ENCODE results near the gene EPB41L2. TPM values are rescaled to one million over a fixed set of nuclear protein-coding genes. Genes with fewer than 3 reads are reported as not detected.

The EPB41L2 gene
- total and polyA plus RNA-seq, 4 experiments from 2014 or later, result 3.3 to 24.3 (median 12.7) TPM

GRCh38 chr6:131070061-131070460 lies 7.0 kb upstream of the EPB41L2 start:
- CTCF ChIA-PET (ENCODE audit: partially characterized antibody), result interaction anchor here (1.0 to 1.2 kb wide), 2 partner anchors 26 to 47 kb away, joined by 3 to 4 read pairs; no protein-coding TSS in a partner anchor
- Histone ChIP-seq H3K36me3 (ENCODE audit: insufficient read depth, low read length) (no peaks in the 10 kb centered on the region), H3K27ac (ENCODE audit: low read depth, low read length) (no peak overlapping the region), H3K4me3 (ENCODE audit: low read length in 2 of 2) (no peak overlapping the region), H3K4me1 (ENCODE audit: insufficient read depth, low read length) (no peaks in the 10 kb centered on the region), H3K9me3 (ENCODE audit: control insufficient read depth in 1 of 2, low read length in 2 of 2) (no peaks in the 10 kb centered on the region), H3K27me3 (ENCODE audit: insufficient read depth, low read length) (no peaks in the 10 kb centered on the region)
- H3K9me3 Mint-ChIP-seq, result peaks cover 0 to 6% (median 0%) of the 10 kb centered on the region in 8 donors
- DNase-seq, result no peak
- intact Hi-C loops (cut with micrococcal nuclease), result no loop called here
- no peak overlapping the region for H3K27ac Mint-ChIP-seq
- H3K36me3 Mint-ChIP-seq, result no peaks in the 10 kb centered on the region
- H3K27me3 Mint-ChIP-seq, result no peaks in the 10 kb centered on the region
- no peaks in the 10 kb centered on the region for H3K4me1 Mint-ChIP-seq
- H3K4me3 Mint-ChIP-seq, result no peak overlapping the region
- POLR2A ChIA-PET (ENCODE audit: partially characterized antibody), result no interaction called here

- peaks cover 3 to 9% (median 6%) of the 10 kb centered on the region in 4 donors for H3K4me1 Mint-ChIP-seq
- H3K9me3 ChIP-seq (ENCODE audit: control insufficient read depth in 1 of 2, low read length in 2 of 2), result no peaks in the 10 kb centered on the region
- ChIA-PET POLR2A (ENCODE audit: partially characterized antibody) (no interaction called here), CTCF (ENCODE audit: partially characterized antibody) (no interaction called here)
- peaks cover 0 to 2% (median 0%) of the 10 kb centered on the region in 8 donors for H3K9me3 Mint-ChIP-seq
- no peak overlapping the region for H3K27ac Mint-ChIP-seq
- H3K27me3 Mint-ChIP-seq, result no peaks in the 10 kb centered on the region
- no peak overlapping the region for H3K4me3 ChIP-seq (ENCODE audit: low read length in 2 of 2)
- H3K36me3 ChIP-seq (ENCODE audit: insufficient read depth, low read length), result no peaks in the 10 kb centered on the region
- H3K36me3 Mint-ChIP-seq, result no peaks in the 10 kb centered on the region
- no peak overlapping the region for H3K4me3 Mint-ChIP-seq
- peaks cover 7% of the 10 kb centered on the region for H3K4me1 ChIP-seq (ENCODE audit: insufficient read depth, low read length)
- no peaks in the 10 kb centered on the region for H3K27me3 ChIP-seq (ENCODE audit: insufficient read depth, low read length)
- intact Hi-C loops (cut with micrococcal nuclease), result no loop called here
- DNase-seq, result no peak
- H3K27ac ChIP-seq (ENCODE audit: low read depth, low read length), result no peak overlapping the region
These were observed 5.1 kb upstream of the EPB41L2 start for GRCh38 chr6:131068165-131068564.

- no peak overlapping the region for H3K27ac Mint-ChIP-seq
- POLR2A ChIA-PET (ENCODE audit: partially characterized antibody), result no interaction called here
- intact Hi-C loops (cut with micrococcal nuclease), result no loop called here
These were observed 4.5 kb upstream of the EPB41L2 start for GRCh38 chr6:131067521-131067920.

GRCh38 chr6:131065824-131066171 lies 2.8 kb upstream of the EPB41L2 start:
- Mint-ChIP-seq H3K4me3 (no peak overlapping the region), H3K27me3 (no peaks in the 10 kb centered on the region), H3K36me3 (peaks cover 0 to 2% of the 10 kb centered on the region in 2 donors), H3K9me3 (peaks cover 0 to 5% (median 0%) of the 10 kb centered on the region in 8 donors), H3K4me1 (peaks cover 14 to 24% (median 18%) of the 10 kb centered on the region in 4 donors), H3K27ac (peak overlapping the region in 1 of 7 donors; percentile 80)
- no peak overlapping the region for H3K27ac ChIP-seq (ENCODE audit: low read depth, low read length)
- ChIA-PET CTCF (ENCODE audit: partially characterized antibody) (no interaction called here), POLR2A (ENCODE audit: partially characterized antibody) (no interaction called here)
- H3K9me3 ChIP-seq (ENCODE audit: control insufficient read depth in 1 of 2, low read length in 2 of 2), result no peaks in the 10 kb centered on the region
- intact Hi-C loops (cut with micrococcal nuclease), result no loop called here
- H3K4me3 ChIP-seq (ENCODE audit: low read length in 2 of 2), result no peak overlapping the region
- no peak for DNase-seq
- peaks cover 15% of the 10 kb centered on the region for H3K4me1 ChIP-seq (ENCODE audit: insufficient read depth, low read length)
- H3K27me3 ChIP-seq (ENCODE audit: insufficient read depth, low read length), result no peaks in the 10 kb centered on the region
- H3K36me3 ChIP-seq (ENCODE audit: insufficient read depth, low read length), result no peaks in the 10 kb centered on the region

More at GRCh38 chr6:131067521-131067920, 4.5 kb upstream of the EPB41L2 start:
- Histone ChIP-seq H3K9me3 (ENCODE audit: control insufficient read depth in 1 of 2, low read length in 2 of 2) (no peaks in the 10 kb centered on the region), H3K4me3 (ENCODE audit: low read length in 2 of 2) (no peak overlapping the region), H3K27me3 (ENCODE audit: insufficient read depth, low read length) (no peaks in the 10 kb centered on the region), H3K4me1 (ENCODE audit: insufficient read depth, low read length) (peaks cover 7% of the 10 kb centered on the region), H3K36me3 (ENCODE audit: insufficient read depth, low read length) (no peaks in the 10 kb centered on the region), H3K27ac (ENCODE audit: low read depth, low read length) (no peak overlapping the region)
- CTCF ChIA-PET (ENCODE audit: partially characterized antibody), result no interaction called here
- H3K36me3 Mint-ChIP-seq, result peaks cover 0 to 2% of the 10 kb centered on the region in 2 donors
- no peak overlapping the region for H3K4me3 Mint-ChIP-seq
- peaks cover 3 to 9% (median 6%) of the 10 kb centered on the region in 4 donors for H3K4me1 Mint-ChIP-seq
- peaks cover 0 to 2% (median 0%) of the 10 kb centered on the region in 8 donors for H3K9me3 Mint-ChIP-seq
- DNase-seq, result no peak
- H3K27me3 Mint-ChIP-seq, result no peaks in the 10 kb centered on the region

DNA sequence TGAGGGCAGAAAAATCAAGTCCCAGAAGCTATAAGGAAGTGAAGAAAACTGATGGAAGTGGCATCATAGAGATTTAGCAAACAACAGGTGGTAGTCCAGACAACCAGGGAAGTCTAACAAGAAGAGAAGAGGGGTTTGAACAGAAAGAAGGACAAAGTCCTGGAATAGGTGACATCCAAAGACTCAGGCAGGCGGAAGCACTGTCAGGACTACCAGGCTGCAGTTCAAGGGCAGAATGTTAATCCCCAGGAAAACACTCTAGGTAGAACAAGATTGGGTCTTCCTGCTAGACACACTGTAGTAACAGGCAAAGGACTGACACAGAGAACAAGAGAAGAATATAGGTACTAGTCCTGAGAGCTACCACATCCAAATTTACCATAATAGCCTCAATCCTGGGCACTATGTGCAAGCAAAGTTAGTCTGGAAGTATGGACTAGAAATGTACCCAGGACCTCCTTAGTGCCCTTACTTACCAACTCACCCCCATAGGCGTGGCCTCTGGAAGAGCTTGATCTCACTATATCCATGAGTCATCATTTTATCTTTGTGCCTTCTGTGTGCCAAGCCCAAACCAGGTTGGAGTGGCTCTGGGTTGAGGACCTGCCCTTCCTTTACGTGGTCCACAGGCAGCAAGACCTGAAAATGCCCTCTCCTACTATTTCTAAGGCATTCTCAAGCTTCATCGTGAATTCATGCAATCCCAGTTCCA lies 2.2 kb upstream of the EPB41L2 start:
- Histone ChIP-seq H3K9me3 (ENCODE audit: control insufficient read depth in 1 of 2, low read length in 2 of 2) (no peaks in the 10 kb centered on the region), H3K36me3 (ENCODE audit: insufficient read depth, low read length) (no peaks in the 10 kb centered on the region), H3K4me3 (ENCODE audit: low read length in 2 of 2) (no peak overlapping the region), H3K4me1 (ENCODE audit: insufficient read depth, low read length) (peaks cover 15% of the 10 kb centered on the region), H3K27ac (ENCODE audit: low read depth, low read length) (no peak overlapping the region), H3K27me3 (ENCODE audit: insufficient read depth, low read length) (no peaks in the 10 kb centered on the region)
- POLR2A ChIA-PET (ENCODE audit: partially characterized antibody), result no interaction called here
- Mint-ChIP-seq H3K4me1 (peaks cover 18 to 29% (median 23%) of the 10 kb centered on the region in 4 donors), H3K9me3 (peaks cover 0 to 5% (median 0%) of the 10 kb centered on the region in 8 donors), H3K27ac (no peak overlapping the region), H3K4me3 (peak overlapping the region in 1 of 8 donors; percentile 21), H3K36me3 (peaks cover 0 to 2% of the 10 kb centered on the region in 2 donors), H3K27me3 (no peaks in the 10 kb centered on the region)
- CTCF ChIA-PET (ENCODE audit: partially characterized antibody), result no interaction called here
- DNase-seq, result no peak
- intact Hi-C loops (cut with micrococcal nuclease), result no loop called here

DNA sequence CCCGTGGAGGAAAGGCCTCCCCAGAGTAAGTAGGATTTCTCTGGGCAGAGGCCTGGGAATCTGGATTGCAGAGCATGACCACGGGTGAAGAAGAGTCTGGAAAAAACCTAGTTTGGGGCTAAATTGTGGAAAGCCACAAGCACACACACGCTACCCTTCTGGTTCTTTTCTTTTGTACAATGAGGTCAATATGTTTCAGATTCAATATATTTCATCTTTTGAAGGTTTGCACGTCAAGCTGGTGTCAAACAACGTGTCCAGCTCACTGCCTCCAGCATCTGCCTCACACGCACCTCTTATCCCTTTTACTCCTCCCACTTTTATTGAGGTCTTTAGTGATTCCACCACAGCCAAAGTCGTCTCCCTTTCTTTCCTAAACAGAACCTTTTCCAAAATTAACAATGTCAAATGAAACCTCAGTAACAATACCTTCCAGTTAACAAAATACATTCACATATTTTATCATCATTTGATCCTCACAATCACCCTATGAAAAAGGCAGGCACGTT lies 773 bp upstream of the EPB41L2 start:
- Histone ChIP-seq H3K4me3 (ENCODE audit: low read length in 2 of 2) (peak overlapping the region; percentile 54 to 59), H3K36me3 (ENCODE audit: insufficient read depth, low read length) (no peaks in the 10 kb centered on the region), H3K4me1 (ENCODE audit: insufficient read depth, low read length) (peaks cover 15% of the 10 kb centered on the region), H3K9me3 (ENCODE audit: control insufficient read depth in 1 of 2, low read length in 2 of 2) (no peaks in the 10 kb centered on the region), H3K27ac (ENCODE audit: low read depth, low read length) (peak overlapping the region; percentile 21), H3K27me3 (ENCODE audit: insufficient read depth, low read length) (no peaks in the 10 kb centered on the region)
- POLR2A ChIA-PET (ENCODE audit: partially characterized antibody), result no interaction called here
- H3K4me3 Mint-ChIP-seq, result peak overlapping the region; percentile 64 to 88 (median 82)
- H3K4me1 Mint-ChIP-seq, result peaks cover 18 to 36% (median 25%) of the 10 kb centered on the region in 4 donors
- CTCF ChIA-PET (ENCODE audit: partially characterized antibody), result interaction anchor here (1.0 kb wide), 1 partner anchor 470 kb away, joined by 3 read pairs; no protein-coding TSS in a partner anchor
- H3K36me3 Mint-ChIP-seq, result peaks cover 0 to 2% of the 10 kb centered on the region in 2 donors
- H3K9me3 Mint-ChIP-seq, result peaks cover 0 to 5% (median 0%) of the 10 kb centered on the region in 8 donors
- intact Hi-C loops (cut with micrococcal nuclease), result loop anchor here (2.0 to 5.0 kb wide), 4 partner anchors 53 to 565 kb away; partner anchors contain the start of genes AKAP7 and MED23
- peak overlapping the region; percentile 5 to 86 (median 60) for H3K27ac Mint-ChIP-seq
- no peaks in the 10 kb centered on the region for H3K27me3 Mint-ChIP-seq
- DNase-seq, result peak in 1 of 5 donors; percentile 3

Measured in CD4-positive, alpha-beta memory T cell (primary cell).